ENCODE data around the gene NTM.

DNA sequence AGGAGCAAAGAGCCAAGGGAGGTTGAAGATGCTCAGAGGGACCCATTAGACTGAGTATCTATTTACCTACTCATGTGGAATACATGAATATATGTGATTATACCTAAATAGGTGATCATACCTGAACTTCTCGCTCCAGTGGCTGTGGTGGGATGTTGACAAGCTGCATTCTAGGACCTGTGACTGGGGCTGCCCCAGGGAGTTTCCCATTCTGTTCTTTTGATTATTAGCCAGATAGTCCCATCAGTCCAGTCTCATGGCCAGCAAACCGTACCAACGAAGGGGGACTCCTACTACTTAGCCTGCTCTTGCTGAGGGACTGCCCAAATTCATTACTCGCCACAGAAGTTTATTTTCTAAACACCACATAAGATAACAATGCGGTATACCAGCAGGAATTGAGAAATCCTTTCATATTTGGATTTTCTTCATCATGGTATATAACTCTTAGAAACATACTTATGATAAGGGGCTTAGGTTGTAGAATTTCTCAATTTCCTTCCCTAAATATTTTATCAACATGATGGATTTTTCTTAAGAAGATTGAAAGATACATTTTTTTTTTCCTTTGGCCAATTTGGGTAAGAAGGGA lies 273.9 kb downstream of the NTM start:
- TF ChIP-seq EP300 (IDR thresholded peaks at IDR 0.05; ENCODE audit: low read depth) = no peak
- TF ChIP-seq POLR2A (IDR thresholded peaks at IDR 0.05) = no peak
- TF ChIP-seq, protein P1, sequence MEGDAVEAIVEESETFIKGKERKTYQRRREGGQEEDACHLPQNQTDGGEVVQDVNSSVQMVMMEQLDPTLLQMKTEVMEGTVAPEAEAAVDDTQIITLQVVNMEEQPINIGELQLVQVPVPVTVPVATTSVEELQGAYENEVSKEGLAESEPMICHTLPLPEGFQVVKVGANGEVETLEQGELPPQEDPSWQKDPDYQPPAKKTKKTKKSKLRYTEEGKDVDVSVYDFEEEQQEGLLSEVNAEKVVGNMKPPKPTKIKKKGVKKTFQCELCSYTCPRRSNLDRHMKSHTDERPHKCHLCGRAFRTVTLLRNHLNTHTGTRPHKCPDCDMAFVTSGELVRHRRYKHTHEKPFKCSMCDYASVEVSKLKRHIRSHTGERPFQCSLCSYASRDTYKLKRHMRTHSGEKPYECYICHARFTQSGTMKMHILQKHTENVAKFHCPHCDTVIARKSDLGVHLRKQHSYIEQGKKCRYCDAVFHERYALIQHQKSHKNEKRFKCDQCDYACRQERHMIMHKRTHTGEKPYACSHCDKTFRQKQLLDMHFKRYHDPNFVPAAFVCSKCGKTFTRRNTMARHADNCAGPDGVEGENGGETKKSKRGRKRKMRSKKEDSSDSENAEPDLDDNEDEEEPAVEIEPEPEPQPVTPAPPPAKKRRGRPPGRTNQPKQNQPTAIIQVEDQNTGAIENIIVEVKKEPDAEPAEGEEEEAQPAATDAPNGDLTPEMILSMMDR (IDR thresholded peaks at IDR 0.05) = no peak
- no peak for TF ChIP-seq POLR2AphosphoS5 (IDR thresholded peaks at IDR 0.05)

Measured in transverse colon (tissue), 4 donors.